ENCODE results near the gene SLC7A1.

SLC7A1 gene

GRCh38 chr13:29582171-29582570, 13.3 kb downstream of the SLC7A1 start:
- no peak for DNase-seq

- DNase-seq, result no peak
Measured at GRCh38 chr13:29581666-29582065, 13.8 kb downstream of the SLC7A1 start.

- DNase-seq, result no peak
Measured at GRCh38 chr13:29579094-29579493, 16.4 kb downstream of the SLC7A1 start.

- DNase-seq, result no peak
Measured at GRCh38 chr13:29578300-29579085, 17.0 kb downstream of the SLC7A1 start.

GRCh38 chr13:29577136-29578051, 18.1 kb downstream of the SLC7A1 start:
- DNase-seq, result no peak

GRCh38 chr13:29576581-29576980, 18.9 kb downstream of the SLC7A1 start:
- no peak for DNase-seq

- DNase-seq, result no peak
Measured at GRCh38 chr13:29575098-29575497, 20.4 kb downstream of the SLC7A1 start.

- DNase-seq, result no peak
Measured at GRCh38 chr13:29573190-29573589, 22.3 kb downstream of the SLC7A1 start.

- DNase-seq, result no peak
Measured at GRCh38 chr13:29572575-29572974, 22.9 kb downstream of the SLC7A1 start.

- no peak for DNase-seq
Measured at GRCh38 chr13:29571876-29572570, 23.5 kb downstream of the SLC7A1 start.

GRCh38 chr13:29570051-29570654, 25.3 kb downstream of the SLC7A1 start:
- no peak for DNase-seq

- no peak for DNase-seq
Measured at GRCh38 chr13:29569253-29570050, 26.0 kb downstream of the SLC7A1 start.

- no peak for DNase-seq
Measured at GRCh38 chr13:29568731-29569130, 26.8 kb downstream of the SLC7A1 start.

GRCh38 chr13:29567411-29567810, 28.1 kb downstream of the SLC7A1 start:
- DNase-seq, result no peak

GRCh38 chr13:29566206-29566605, 29.3 kb downstream of the SLC7A1 start:
- DNase-seq, result no peak

GRCh38 chr13:29564818-29565217, 30.7 kb downstream of the SLC7A1 start:
- DNase-seq, result no peak

GRCh38 chr13:29564373-29564772, 31.1 kb downstream of the SLC7A1 start:
- DNase-seq, result no peak

GRCh38 chr13:29563941-29564340, 31.5 kb downstream of the SLC7A1 start:
- DNase-seq, result no peak

GRCh38 chr13:29562786-29563438, 32.6 kb downstream of the SLC7A1 start:
- no peak for DNase-seq

- no peak for DNase-seq
Measured at GRCh38 chr13:29561918-29562317, 33.6 kb downstream of the SLC7A1 start.

- no peak for DNase-seq
Measured at GRCh38 chr13:29556742-29557141, 38.7 kb downstream of the SLC7A1 start.

- DNase-seq, result no peak
Measured at GRCh38 chr13:29551214-29551613, 44.3 kb downstream of the SLC7A1 start.
